ENCODE measurements around the gene LRG1. TPM values are rescaled to one million over a fixed set of nuclear protein-coding genes. Genes with fewer than 3 reads are reported as not detected.
"Not testable (repeated sequence)": the region's sequence is repeated elsewhere in the genome, so short reads cannot be mapped to it uniquely, and the experiment has no call there.

The LRG1 gene
- total RNA-seq, 1 experiment from 2014 or later, result 0.38 TPM

- Histone ChIP-seq H3K9me3 (replicated peaks) (no peaks in the 10 kb centered on the region), H3K36me3 (peaks cover 69% of the 10 kb centered on the region), H3K27me3 (no peaks in the 10 kb centered on the region), H3K4me1 (no peaks in the 10 kb centered on the region), H3K27ac (no peak overlapping the region), H3K4me3 (no peak overlapping the region)
- DNase-seq, result no peak
These were observed 7.7 kb upstream of the LRG1 start for GRCh38 chr19:4547303-4548237.

GRCh38 chr19:4543842-4544647 lies 4.2 kb upstream of the LRG1 start:
- no peak overlapping the region for H3K4me3 ChIP-seq
- H3K4me1 ChIP-seq, result no peaks in the 10 kb centered on the region
- H3K27ac ChIP-seq, result no peak overlapping the region
- H3K36me3 ChIP-seq, result peaks cover 41% of the 10 kb centered on the region
- H3K27me3 ChIP-seq, result no peaks in the 10 kb centered on the region
- H3K9me3 ChIP-seq (replicated peaks), result no peaks in the 10 kb centered on the region
- DNase-seq, result no peak

- Histone ChIP-seq H3K4me3 (no peak overlapping the region), H3K27me3 (no peaks in the 10 kb centered on the region), H3K27ac (no peak overlapping the region), H3K9me3 (replicated peaks) (no peaks in the 10 kb centered on the region), H3K4me1 (no peaks in the 10 kb centered on the region), H3K36me3 (peaks cover 33% of the 10 kb centered on the region)
- DNase-seq, result no peak
These were observed 3.3 kb upstream of the LRG1 start for GRCh38 chr19:4542896-4543841.

GRCh38 chr19:4541806-4542145 lies 1.9 kb upstream of the LRG1 start:
- DNase-seq; H3K27me3 ChIP-seq; H3K27ac ChIP-seq; H3K4me1 ChIP-seq; H3K4me3 ChIP-seq; H3K9me3 ChIP-seq (replicated peaks): not testable (repeated sequence)
- H3K36me3 ChIP-seq, result peaks cover 21% of the 10 kb centered on the region

- Histone ChIP-seq H3K36me3 (peaks cover 16% of the 10 kb centered on the region), H3K9me3 (replicated peaks) (no peaks in the 10 kb centered on the region), H3K4me1 (peaks cover 11% of the 10 kb centered on the region), H3K4me3 (no peak overlapping the region), H3K27ac (no peak overlapping the region), H3K27me3 (no peaks in the 10 kb centered on the region)
- no peak for DNase-seq
These were observed 1.4 kb upstream of the LRG1 start for GRCh38 chr19:4541114-4541805.

GRCh38 chr19:4539169-4539692 lies 605 bp downstream of the LRG1 start:
- H3K4me1 ChIP-seq, result peaks cover 18% of the 10 kb centered on the region
- no peak overlapping the region for H3K4me3 ChIP-seq
- 0 out of 2 replicates have a peak, but pooled peaks cover under 1% of the 10 kb centered on the region for H3K36me3 ChIP-seq
- H3K27ac ChIP-seq, result no peak overlapping the region
- no peaks in the 10 kb centered on the region for H3K27me3 ChIP-seq
- no peak for DNase-seq
- no peaks in the 10 kb centered on the region for H3K9me3 ChIP-seq (replicated peaks)

- Histone ChIP-seq H3K27ac (no peak overlapping the region), H3K27me3 (no peaks in the 10 kb centered on the region), H3K4me1 (peaks cover 18% of the 10 kb centered on the region), H3K4me3 (no peak overlapping the region), H3K36me3 (no peaks in the 10 kb centered on the region), H3K9me3 (replicated peaks) (no peaks in the 10 kb centered on the region)
- DNase-seq, result no peak
These were observed 1.3 kb downstream of the LRG1 start for GRCh38 chr19:4538601-4538954.

GRCh38 chr19:4537953-4538600 lies 1.8 kb downstream of the LRG1 start:
- Histone ChIP-seq H3K36me3 (no peaks in the 10 kb centered on the region), H3K4me3 (no peak overlapping the region), H3K27ac (no peak overlapping the region), H3K27me3 (no peaks in the 10 kb centered on the region), H3K4me1 (peaks cover 18% of the 10 kb centered on the region), H3K9me3 (replicated peaks) (no peaks in the 10 kb centered on the region)
- no peak for DNase-seq

GRCh38 chr19:4536798-4537197 lies 3.0 kb downstream of the LRG1 start:
- H3K27me3 ChIP-seq, result 0 out of 2 replicates have a peak, but pooled peaks cover 3% of the 10 kb centered on the region
- no peaks in the 10 kb centered on the region for H3K9me3 ChIP-seq (replicated peaks)

GRCh38 chr19:4534836-4535658 lies 4.8 kb downstream of the LRG1 start, which contains the start of gene PLIN5:
PLIN5 (minus strand) TSS chr19:4535224; CDS start chr19:4534074, 1,150 bp downstream.
- no peak within 1 kb of the TSS for H3K27ac ChIP-seq
- H3K9me3 ChIP-seq (replicated peaks), result no peaks in the 10 kb centered on the region
- H3K36me3 ChIP-seq, result no peaks in the 10 kb centered on the region
- H3K27me3 ChIP-seq, result 0 out of 2 replicates have a peak, but pooled peaks cover 3% of the 10 kb centered on the region
- peaks cover 18% of the 10 kb centered on the region for H3K4me1 ChIP-seq
- DNase-seq, result peak; percentile 98 to 99
- H3K4me3 ChIP-seq, result peak within 1 kb of the TSS; percentile 16

More at GRCh38 chr19:4536798-4537197, 3.0 kb downstream of the LRG1 start:
- DNase-seq, result peak in 1 of 2 experiments; percentile 54
- H3K27ac ChIP-seq, result no peak overlapping the region
- H3K4me1 ChIP-seq, result peaks cover 18% of the 10 kb centered on the region
- no peaks in the 10 kb centered on the region for H3K36me3 ChIP-seq
- H3K4me3 ChIP-seq, result no peak overlapping the region

GRCh38 chr19:4533835-4534424 lies 5.9 kb downstream of the LRG1 start:
- Histone ChIP-seq H3K27me3 (0 out of 2 replicates have a peak, but pooled peaks cover 6% of the 10 kb centered on the region), H3K4me3 (no peak overlapping the region), H3K4me1 (peaks cover 18% of the 10 kb centered on the region), H3K36me3 (no peaks in the 10 kb centered on the region), H3K27ac (no peak overlapping the region), H3K9me3 (replicated peaks) (no peaks in the 10 kb centered on the region)
- no peak for DNase-seq

GRCh38 chr19:4533334-4533733 lies 6.5 kb downstream of the LRG1 start:
- DNase-seq, result no peak
- H3K4me3 ChIP-seq, result no peak overlapping the region
- H3K27ac ChIP-seq, result no peak overlapping the region
- H3K36me3 ChIP-seq, result no peaks in the 10 kb centered on the region
- H3K4me1 ChIP-seq, result peaks cover 18% of the 10 kb centered on the region
- H3K9me3 ChIP-seq (replicated peaks), result no peaks in the 10 kb centered on the region
- H3K27me3 ChIP-seq, result 0 out of 2 replicates have a peak, but pooled peaks cover 9% of the 10 kb centered on the region
